ENCODE results near the gene MUC4.
"Not testable (repeated sequence)": the region's sequence is repeated elsewhere in the genome, so short reads cannot be mapped to it uniquely, and the experiment has no call there.

MUC4 gene

DNA sequence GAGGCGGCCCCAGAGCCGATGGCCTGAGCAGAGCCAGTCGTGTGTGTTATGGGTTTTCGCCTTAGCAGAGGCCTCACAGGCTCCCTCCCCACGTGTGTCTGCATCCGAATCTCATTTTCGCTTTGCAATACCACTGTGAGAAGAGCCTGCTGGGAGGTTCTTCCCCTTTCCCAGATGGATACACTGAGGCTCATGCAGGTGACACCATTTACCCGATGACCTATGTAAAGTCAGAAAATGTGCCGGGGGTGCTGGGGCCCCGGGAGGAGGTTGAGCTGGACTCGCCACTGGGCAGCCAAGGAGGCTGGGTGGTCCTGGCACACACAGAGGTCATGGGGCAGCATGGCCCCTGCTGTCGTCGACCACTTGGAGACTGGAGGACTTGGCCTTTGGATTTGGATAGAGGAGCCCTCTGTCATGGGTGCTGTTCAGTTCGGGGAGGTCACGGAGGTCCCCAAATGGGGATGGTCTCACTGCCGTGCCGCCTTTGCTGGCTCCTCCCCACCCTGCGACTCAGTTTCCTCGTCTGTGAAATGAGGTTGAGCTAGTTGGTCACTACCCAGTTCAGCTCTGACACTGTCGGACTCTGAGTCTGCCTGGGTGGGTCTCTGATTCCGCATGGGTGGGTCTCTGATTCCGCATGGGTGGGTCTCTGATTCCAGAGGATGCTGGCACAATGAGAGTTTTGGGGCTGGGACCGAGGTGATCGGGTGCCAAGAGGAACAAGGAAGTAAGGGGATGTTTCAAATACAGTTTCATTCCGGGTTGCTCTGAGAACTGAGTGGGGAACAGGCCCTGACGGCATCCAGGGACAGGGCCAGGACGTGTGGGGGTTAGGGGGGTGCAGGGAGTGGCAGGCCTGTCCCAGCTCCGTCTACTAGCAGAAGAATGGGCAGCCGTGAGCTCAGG lies 23.2 kb upstream of the MUC4 start:
- DNase-seq, result no peak

DNA sequence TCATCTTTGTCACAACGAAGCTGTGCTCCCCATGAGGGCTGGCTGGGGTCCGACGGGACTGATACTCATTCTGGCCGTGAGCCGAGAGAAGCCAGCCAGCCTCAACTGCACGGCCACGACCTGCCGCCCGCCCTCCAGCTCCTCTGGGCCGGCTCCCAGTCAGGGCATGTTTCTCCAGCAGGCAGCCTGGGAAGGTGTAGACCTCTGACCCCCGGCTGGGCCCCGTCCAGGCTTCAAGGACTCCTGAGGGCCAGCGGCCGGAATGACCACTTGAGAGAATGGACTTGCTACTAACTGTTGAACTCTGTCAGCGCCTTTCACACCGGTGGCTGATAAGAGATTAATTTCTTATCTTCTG lies 18.1 kb upstream of the MUC4 start:
- no peak for DNase-seq

DNA sequence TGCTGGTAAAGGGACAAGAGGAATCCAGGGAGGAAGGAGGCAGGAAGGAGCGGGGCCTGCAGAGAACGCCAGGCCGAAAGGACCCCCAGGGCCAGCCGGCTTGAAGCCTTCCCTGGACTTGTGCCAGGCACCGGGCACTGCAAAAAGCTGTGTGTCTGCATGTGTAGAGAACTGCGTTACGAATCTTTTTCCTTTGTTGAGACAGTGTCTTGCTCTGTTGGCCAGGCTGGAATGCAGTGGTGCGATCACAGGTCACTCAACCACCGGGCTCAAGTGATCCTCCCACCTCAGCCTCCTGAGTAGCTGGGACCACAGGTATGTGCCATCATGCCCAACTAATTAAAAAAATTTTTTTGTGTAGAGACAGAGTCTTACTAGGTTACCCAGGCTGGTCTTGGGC lies 17.0 kb upstream of the MUC4 start:
- no peak for DNase-seq

DNA sequence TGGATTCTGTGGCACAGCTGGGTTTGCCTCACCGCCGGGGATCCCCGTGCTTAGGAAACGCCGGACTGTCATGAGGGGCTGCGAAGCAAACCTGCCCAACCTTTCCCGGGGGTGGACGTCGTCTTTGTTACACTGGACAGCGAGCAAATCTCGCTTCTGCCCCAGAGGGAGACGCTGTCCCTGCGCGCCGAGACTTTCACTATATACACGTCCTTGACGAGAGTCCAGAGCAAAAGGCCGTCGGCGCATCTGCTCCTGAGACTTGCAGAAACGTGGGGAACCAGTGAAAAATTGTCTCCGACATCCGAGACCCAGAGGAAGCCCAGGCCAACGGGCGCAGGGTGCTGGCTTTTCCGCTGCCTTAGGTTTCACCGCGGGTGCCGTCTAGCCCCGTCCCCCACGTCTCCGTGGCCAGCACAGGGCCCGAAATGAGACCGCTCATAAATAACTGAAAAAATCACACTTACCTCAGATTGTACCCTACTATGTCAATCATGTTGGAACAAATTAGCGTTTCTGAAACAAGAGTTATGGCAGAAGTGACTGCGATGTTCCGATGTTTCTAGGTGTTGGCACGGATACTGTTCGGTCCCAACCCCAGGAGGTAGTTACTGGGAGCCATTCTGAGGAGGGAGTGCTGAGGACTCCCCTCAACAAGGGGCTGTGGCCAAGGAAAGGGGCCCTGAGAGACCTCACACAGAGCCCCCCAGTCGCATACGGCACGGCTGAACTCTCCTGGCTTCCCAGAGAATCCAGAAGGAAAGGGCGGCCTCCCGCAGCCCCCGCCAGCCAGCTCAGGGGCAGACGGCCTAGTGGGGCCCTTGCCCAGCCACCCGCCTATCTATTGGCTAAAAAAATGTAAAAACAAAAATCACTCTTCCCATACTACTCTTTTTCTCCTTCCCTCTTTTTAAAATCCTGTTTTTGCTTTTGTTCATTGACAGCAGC lies 14.4 kb upstream of the MUC4 start:
- no peak for DNase-seq

DNA sequence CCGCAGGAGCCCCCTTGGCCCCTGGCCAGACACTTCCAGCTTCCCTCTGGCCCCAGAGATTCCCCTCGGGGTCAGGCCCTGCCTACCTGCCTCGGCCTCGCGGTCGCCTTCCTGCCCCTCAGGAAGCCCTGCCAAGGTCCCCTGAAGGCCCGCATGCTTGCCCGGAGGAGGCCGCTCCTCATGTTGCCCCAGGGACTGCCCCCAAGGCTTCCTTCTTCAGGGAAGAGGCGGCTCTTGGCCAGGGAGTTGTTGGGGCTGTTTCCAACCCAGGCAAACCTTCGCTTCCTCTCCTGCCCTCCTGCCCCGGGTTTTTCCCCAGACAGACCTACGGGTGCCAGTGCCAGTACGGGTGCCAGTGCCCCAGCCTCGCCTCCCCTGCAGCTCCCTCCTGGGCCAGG lies 13.5 kb upstream of the MUC4 start:
- DNase-seq, result no peak

DNA sequence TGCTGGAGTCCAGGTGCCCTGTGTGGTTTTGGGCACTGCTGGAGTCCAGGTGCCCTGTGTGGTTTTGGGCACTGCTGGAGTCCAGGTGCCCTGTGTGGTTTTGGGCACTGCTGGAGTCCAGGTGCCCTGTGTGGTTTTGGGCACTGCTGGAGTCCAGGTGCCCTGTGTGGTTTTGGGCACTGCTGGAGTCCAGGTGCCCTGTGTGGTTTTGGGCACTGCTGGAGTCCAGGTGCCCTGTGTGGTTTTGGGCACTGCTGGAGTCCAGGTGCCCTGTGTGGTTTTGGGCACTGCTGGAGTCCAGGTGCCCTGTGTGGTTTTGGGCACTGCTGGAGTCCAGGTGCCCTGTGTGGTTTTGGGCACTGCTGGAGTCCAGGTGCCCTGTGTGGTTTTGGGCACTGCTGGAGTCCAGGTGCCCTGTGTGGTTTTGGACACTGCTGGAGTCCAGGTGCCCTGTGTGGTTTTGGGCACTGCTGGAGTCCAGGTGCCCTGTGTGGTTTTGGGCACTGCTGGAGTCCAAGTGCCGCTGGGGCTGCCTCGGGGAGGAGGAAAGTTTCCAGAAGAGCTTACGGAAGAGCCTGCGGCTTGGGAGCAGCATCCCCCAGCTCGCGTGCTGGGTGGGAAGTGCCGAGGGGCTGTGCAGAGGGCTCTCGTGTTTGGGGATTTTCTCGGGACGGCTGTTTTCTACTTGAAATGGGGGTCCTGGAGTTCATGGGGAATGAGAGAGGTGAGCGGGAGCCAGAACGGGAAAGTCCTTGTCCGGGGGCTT lies 12.9 kb upstream of the MUC4 start:
- not testable (repeated sequence) for DNase-seq

DNA sequence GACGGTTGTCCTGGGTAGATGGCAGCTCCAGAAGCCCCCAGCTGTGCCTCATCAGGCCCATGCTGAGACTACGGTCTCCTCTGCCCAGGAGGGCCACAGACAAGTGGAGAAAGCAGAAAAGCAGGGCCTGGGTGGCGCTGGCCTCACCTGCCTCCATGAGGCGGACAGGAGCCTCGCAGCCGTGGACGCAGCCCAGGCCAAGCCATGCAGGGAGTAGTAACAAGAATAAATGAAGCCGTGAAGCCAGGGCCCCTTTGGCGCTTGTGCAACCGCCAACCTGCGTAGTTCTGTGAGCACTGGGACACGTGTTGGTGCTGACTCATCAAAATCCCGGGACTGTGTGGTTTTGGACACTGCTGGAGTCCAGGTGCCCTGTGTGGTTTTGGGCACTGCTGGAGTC lies 12.3 kb upstream of the MUC4 start:
- peak; percentile 17 for DNase-seq

DNA sequence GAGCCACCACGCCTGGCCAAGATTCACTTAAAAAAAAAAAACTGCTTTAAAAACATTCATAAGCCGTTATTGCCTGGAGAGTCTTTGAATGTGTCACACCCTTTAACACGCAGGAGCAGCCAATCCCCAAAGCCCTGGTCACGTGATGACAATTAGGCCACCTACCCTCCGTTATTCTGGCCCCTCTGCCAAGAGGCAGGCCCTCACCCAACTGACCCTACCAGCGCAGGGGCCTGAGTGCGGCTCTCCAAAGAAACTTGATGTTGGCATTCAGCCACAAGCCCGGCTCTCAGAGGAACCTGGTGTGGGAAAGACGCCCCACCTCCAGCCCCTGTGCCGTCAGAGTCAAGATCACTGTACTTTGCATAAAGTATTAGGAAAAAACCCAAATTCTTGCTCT lies 11.6 kb upstream of the MUC4 start:
- DNase-seq, result no peak

DNA sequence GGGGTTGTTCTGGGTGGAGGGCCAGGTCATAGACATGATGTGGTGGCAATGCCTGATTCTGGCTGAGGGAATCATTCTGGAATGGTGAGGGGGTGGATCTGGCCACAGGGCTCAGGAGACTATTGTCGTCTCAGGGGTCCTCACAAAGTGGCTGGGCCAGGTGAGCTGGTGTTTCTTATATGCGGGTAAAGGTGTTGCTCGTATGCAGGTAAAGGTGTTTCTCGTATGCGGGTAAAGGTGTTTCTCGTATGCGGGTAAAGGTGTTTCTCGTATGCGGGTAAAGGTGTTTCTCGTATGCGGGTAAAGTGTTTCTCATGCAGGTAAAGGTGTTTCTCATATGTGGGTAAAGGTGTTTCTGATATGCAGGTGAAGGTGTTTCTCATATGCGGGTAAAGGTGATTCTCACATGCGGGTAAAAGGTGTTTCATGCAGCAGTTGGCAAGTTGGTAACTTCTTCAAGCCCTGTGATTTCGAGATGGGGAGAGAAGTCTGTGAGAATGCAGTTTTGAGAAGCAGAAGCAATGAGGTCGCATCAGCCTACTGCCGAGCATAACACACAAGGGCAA lies 10.5 kb upstream of the MUC4 start:
- no peak for DNase-seq

DNA sequence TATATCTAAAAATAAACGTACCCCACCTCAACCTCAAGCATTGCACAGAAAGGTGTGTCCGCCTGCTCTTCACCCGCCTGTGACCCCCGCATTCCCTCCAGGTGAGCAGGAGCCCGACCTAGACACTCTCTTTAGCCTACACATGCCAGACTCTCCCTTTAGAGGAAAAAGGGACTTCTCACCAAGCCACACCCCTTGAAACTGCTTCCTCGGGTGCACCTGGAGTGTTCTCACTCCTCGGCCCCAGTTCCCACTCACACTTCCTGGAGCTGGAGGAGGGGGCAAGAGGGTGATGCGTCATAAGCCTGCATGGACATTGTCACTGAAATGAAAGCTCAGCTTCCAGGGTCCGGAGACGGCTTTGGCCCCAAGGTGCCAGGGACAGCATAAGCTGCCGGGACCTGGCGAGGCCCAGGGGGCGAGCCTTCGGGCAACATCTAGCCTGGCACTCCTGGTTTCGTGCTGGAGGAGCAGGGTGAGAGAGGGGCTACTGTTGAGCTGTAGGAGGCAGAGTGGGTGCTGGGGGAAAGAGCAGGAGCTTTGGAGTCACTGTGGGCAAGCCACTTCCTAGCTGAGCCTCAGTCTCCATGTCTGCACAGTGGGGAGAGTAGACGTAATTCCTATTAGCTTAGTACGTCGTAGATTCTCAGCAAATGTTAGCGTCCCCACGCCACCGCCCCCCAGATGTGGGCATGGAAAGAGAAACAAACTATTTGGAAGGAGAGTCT lies 9.8 kb upstream of the MUC4 start:
- DNase-seq, result no peak

DNA sequence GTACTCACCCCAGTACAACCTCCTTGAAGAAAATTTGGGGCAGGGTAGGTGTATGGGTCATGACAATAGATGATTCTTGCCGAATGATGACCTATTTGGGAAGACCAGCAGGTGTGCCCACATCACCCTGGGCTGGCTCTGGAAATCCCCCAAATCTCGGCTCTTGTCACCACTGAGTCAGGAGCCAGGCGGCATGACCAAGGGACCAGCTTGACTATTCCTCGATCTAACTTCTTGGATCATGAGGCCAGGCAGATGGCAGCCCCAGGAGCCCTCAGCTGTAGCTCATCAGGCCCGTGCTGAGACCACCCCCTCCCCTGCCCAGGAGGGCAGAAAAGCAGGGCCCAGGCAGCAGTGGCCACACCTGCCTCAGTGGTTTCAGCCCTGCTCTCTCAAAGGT lies 9.2 kb upstream of the MUC4 start:
- DNase-seq, result no peak

DNA sequence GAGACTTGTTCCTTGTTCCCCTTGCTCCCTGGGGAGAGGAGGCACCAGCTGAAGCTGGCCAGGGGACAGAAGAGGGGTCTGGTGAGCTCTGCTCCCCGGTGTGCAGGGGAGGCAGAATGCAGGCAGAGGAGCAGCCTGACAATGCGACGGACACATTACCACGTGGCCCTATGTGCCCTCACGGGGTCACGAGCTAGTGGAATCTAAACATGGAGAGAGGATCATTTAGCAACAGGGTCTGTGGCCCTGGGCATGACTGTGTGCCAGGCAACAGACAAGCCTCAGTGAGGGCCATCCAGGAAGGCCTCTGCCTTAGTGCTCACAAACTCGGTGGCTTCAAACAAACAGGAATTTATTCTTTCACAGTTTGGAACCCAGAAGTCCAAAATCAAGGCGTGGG lies 8.5 kb upstream of the MUC4 start:
- DNase-seq, result no peak

DNA sequence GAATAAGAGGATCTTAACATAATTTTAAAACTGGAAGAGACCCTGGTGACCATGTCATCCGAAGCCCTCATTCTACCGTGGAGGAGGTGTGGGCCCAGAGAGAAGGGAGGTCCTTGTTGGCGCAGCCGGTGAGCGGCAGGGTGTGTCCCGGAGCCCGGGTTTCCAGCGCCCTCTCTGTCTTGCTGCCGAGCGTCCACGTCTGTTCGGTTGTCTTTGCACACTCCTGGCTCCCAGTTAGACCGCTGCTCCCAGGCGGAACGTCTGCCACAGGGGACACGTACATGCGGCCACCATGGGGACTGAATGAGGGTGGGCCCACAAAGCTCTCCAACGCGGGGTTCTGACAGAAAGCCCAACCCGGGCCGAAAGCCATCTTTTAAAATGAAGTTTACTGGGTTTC lies 6.6 kb upstream of the MUC4 start:
- no peak for DNase-seq

DNA sequence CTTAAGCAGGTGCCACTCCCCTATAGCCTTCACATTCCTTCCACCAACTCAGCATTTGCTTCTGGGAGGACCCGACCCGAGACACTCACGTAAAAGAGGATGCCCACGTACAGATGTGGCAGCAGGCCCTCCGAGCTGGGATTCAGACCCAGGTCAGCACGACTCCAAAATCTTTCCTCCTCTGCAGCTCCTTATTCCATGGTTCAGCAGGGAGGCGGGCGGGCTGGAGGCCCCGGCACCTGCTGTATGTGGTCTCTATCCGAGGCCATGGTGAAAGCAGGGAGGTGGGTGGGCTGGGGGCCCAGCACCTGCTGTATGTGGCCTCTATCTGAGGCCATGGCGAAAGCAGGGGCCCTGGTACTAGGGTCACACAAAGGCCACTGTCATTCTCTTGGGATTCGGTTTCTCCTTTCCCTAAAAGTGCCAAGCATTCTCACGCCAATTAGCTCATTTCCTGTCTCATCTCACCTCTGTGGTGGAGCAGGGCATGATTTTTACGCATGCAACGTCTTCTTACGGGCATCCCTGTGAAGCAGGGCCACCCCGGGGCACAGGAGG lies 5.9 kb upstream of the MUC4 start:
- no peak for DNase-seq

DNA sequence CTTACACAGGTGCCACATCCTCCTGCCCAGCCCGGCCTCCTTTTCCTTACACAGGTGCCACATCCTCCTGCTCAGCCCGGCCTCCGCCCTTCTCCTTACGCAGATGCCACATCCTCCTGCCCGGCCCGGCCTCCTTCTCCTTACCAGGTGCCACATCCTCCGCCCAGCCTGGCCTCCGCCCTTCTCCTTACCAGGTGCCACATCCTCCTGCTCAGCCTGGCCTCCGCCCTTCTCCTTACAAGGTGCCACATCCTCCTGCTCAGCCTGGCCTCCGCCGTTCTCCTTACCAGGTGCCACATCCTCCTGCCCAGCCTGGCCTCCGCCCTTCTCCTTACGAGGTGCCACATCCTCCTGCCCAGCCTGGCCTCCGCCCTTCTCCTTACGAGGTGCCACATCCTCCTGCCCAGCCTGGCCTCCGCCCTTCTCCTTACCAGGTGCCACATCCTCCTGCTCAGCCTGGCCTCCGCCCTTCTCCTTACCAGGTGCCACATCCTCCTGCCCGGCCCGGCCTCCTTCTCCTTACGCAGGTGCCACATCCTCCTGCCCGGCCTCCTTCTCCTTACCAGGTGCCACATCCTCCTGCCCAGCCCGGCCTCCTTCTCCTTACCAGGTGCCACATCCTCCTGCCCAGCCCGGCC lies 4.7 kb upstream of the MUC4 start:
- DNase-seq, result not testable (repeated sequence)

DNA sequence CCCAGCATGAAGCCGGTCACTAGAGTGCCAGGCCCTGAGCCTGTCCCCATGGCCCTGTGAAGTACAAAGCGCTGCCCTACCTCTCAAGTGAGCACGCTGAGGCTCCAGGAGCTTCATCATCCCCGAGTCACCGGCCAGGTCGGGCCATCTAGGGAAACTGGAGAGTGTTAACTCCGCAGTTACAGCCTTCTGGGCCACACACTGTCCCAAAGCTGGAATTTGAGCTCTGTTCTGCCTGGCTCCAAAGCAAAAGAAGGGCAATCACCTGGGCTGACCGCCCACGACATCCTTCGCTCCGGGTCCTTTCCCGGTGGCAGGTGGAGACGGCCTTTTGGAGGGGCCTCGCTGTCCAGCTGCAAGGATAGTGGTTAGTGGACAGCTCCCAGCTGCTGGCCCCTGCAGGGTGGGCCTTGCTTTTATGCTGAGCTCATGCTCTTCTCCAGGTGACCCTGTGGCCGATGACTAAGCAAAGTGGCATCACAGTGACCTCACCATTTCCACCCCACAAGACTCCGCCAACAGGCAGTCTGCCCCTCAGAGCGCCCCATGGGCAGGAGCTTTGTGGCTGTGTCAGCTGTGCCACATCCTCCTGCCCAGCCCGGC lies 3.5 kb upstream of the MUC4 start:
- DNase-seq, result no peak

DNA sequence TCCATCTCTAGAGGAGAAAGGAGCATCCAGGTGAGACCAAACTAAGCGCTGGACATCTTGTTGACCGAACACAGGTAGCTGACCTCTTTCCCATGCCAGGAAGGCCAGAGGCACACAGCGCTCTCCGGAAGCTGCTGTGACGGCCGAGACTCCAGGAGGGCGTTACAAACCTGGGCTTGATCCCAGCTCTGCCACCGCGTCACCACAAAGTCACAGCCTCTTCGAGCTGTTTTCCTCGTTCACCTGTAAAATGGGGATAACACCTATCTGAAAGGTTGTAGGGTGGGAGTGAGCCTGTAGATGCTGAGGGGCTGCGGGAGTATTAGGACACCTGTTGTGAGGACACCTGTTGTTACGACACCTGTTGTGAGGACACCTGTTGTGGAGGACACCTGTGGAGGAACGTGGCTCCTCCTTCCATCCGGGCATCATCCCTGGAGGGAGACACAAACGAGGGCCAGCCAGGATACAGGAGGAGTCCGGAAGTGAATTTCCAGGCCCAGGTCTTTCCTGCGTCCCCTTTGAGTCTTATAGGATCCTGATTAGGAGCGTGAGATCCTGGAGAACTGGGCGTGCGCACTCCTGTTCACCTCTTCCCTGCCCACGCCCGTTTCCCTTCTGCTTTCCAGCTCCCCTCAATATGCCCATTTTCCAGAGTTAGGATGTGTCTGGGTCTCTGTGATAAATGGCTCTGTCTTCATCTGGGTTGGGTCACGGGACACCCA lies 2.3 kb upstream of the MUC4 start:
- no peak for DNase-seq

DNA sequence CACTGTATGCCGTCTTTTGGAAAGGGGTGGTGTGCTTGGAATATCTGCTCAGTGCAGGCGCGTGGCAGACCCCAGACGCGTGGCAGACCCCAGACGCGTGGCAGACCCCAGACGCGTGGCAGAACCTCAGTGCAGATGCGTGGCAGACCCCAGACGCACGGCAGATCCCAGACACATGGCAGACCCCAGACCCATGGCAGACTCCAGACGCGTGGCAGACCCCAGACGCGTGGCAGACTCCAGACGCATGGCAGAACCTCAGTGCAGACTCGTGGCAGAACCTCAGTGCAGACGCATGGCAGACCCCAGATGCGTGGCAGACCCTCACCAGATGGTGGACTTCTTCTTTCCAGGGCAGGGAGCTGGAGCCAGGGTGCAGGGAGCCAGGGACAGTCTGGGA lies 637 bp upstream of the MUC4 start:
- DNase-seq, result no peak

DNA sequence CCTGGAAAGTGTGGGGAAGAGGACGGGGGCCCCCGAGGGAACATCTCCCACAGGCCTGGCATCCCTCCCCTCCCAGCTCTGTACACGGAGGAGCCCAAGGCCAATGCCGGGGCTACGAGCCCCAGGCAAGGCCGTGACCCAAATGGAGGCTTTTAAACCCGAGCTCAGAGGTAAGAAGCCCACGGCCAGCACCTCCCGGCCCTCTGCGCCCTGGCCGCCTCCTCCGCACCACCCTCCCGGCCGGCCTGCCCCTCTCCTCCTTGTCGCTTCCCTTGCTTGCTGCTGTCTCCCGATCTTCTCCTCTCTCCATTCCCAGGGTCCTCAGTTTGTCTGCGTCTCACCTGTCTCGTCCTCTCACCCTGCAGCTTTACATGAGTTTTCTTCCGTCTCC lies 1.3 kb downstream of the MUC4 start:
- DNase-seq, result no peak

DNA sequence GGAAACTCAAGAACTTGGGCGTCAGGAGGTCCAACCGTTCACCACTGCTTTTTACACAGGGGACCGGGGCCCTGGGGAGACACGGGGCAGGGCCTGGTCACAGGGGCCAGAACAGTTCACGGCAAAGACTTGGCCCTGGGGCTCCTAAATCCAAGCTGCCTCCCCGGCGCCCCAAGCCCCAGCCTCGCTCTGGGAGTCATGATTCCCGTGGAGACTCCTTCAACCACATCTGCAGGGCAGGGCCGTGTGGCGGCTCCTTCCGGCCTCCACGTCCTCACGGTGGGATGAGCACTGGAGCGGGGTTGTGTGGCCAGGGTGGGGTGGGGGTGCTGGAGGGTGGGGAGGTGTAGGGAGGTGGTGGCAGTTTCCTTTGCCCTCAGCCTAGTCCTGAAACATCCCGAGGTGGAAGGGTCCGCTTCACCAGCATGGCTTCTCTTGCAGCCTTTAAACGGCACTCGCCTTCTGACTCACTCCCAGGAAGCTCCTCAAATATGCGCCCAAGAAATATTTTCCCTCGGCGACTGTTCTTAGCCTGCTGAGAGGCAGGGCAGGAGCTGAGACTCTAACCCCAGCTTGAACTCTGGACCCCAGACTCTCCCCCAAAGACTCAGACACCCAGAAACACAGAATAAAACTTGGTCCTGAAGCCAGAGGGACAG lies 1.8 kb downstream of the MUC4 start:
- no peak for DNase-seq
